Endodermal cell (in vitro differentiated cells): ENCODE results near the gene SPTB. TPM values are rescaled to one million over a fixed set of nuclear protein-coding genes. Genes with fewer than 3 reads are reported as not detected.
A peak's percentile ranks its signal among the peaks of the same experiment; 100 is the strongest.

Experiments used
- DNase-seq: peaks from one replicate; pipeline ENCODE4 v3.0.0-alpha.2; 2017
- H3K27ac ChIP-seq: 2 replicates; pipeline ENCODE4 v1.5.1; 2013; ENCODE audit warnings: mild to moderate bottlenecking, low read depth, low read length, moderate library complexity
- H3K27me3 ChIP-seq: 2 replicates; pipeline ENCODE4 v1.6.1; 2013; ENCODE audit warnings: mild to moderate bottlenecking, low read length, moderate library complexity; ENCODE audit not compliant: insufficient read depth, control insufficient read depth, poor library complexity, severe bottlenecking
- H3K36me3 ChIP-seq: 2 replicates; pipeline ENCODE4 v1.7.0; 2013; ENCODE audit warnings: mild to moderate bottlenecking, low read length, moderate library complexity; ENCODE audit not compliant: control insufficient read depth, insufficient read depth
- H3K4me1 ChIP-seq: one replicate; pipeline ENCODE4 v1.7.0; 2013; ENCODE audit warnings: low read length; ENCODE audit not compliant: control insufficient read depth, insufficient read depth
- H3K4me3 ChIP-seq: 2 replicates; pipeline ENCODE4 v1.5.1; 2013; ENCODE audit warnings: mild to moderate bottlenecking, low read length, moderate library complexity
- H3K9ac ChIP-seq: 2 replicates; pipeline ENCODE4 v1.6.1; 2013; ENCODE audit warnings: mild to moderate bottlenecking, low read length, moderate library complexity; ENCODE audit not compliant: poor library complexity, severe bottlenecking; ENCODE audit errors: extremely low read depth
- H3K9me3 ChIP-seq: 2 replicates; pipeline ENCODE4 v1.6.1; 2013; ENCODE audit warnings: mild to moderate bottlenecking, low read length, moderate library complexity; ENCODE audit not compliant: control insufficient read depth
- H3K27ac Mint-ChIP-seq: 2 replicates; pipeline ENCODE4 v1.8.0; 2020; ENCODE audit warnings: mixed read lengths
- H3K27me3 Mint-ChIP-seq: 2 replicates; pipeline ENCODE4 v1.8.0; 2021; ENCODE audit warnings: mild to moderate bottlenecking, mixed read lengths; ENCODE audit not compliant: insufficient read depth
- H3K36me3 Mint-ChIP-seq: 2 replicates; pipeline ENCODE4 v1.8.0; 2020; ENCODE audit warnings: low read depth, mixed read lengths
- H3K4me1 Mint-ChIP-seq: 2 replicates; pipeline ENCODE4 v1.8.0; 2020; ENCODE audit warnings: mixed read lengths
- H3K4me3 Mint-ChIP-seq: 2 replicates; pipeline ENCODE4 v1.8.0; 2020; ENCODE audit warnings: mild to moderate bottlenecking, moderate library complexity, mixed read lengths
- H3K9me3 Mint-ChIP-seq: 2 replicates; pipeline ENCODE4 v1.8.0; 2020; ENCODE audit warnings: mild to moderate bottlenecking, mixed read lengths
- WGBS, 2 experiments: methylation state at CpG; one replicate each; pipeline versions ENCODE4 v1.1.5 to v1.1.7; 2013; ENCODE audit warnings: missing lambda C conversion rate in 2 of 2, mixed read lengths in 1 of 2; ENCODE audit not compliant: insufficient coverage in 1 of 2, insufficient read length in 1 of 2; 5-methylcytosine and 5-hydroxymethylcytosine counted together
- total RNA-seq, 2 donors: library from RNA; stranded (reverse); fragmentation: NEBNext Ultra II Directional in 1 of 2; extraction: Animal tissue kit (Norgen Biotek cat#: 25700) in 1 of 2; gene quantifications; 2 replicates in 1 of 2; 3 replicates in 1 of 2; pipeline ENCODE4 v1.2.1, GENCODE V29; 2021
- TF ChIP-seq, protein P1 (sequence below): fragments of 200-600 bp; sonication (generic); conservative IDR thresholded peaks from 2 replicates; pipeline ENCODE4 v1.5.0; 2021; ENCODE audit warnings: antibody characterized with exemption, mild to moderate bottlenecking

SPTB gene
- total RNA-seq, 2 donors from 2014 or later = 0.77 to 1.4 TPM

DNA sequence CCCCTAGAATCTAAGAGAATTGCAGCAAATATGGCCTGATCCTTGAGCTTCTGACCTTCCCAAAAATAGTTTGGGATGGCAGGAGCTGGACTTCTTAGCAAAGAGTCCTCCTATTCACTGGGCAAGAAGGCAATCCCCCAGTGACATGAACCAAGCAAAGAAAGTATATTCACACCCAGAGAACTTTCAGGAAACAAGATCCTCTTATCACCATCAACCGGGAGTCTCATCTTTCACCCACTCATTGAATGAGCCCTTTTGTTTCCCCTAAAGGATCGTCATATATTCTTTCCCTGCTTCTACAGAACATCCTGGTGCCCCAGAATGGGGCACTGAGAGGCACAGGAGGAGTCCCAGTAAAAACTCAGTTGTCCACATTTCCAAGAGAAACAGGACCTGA is 19.7 kb downstream of the SPTB start:
- H3K9me3 ChIP-seq = no peaks in the 10 kb centered on the region
- no peaks in the 10 kb centered on the region for H3K36me3 Mint-ChIP-seq
- no peak overlapping the region for H3K4me3 ChIP-seq
- no peaks in the 10 kb centered on the region for H3K27me3 ChIP-seq
- H3K4me1 ChIP-seq = peaks cover 6% of the 10 kb centered on the region
- H3K4me1 Mint-ChIP-seq = peaks cover 28% of the 10 kb centered on the region
- no peak overlapping the region for H3K27ac ChIP-seq
- 33 to 64% methylated on average over 1 to 2 of the region's 2 CpGs for WGBS, 2 experiments
- no peak overlapping the region for H3K27ac Mint-ChIP-seq
- no peak for DNase-seq
- H3K36me3 ChIP-seq = no peaks in the 10 kb centered on the region
- H3K9me3 Mint-ChIP-seq = no peaks in the 10 kb centered on the region
- TF ChIP-seq, protein P1, sequence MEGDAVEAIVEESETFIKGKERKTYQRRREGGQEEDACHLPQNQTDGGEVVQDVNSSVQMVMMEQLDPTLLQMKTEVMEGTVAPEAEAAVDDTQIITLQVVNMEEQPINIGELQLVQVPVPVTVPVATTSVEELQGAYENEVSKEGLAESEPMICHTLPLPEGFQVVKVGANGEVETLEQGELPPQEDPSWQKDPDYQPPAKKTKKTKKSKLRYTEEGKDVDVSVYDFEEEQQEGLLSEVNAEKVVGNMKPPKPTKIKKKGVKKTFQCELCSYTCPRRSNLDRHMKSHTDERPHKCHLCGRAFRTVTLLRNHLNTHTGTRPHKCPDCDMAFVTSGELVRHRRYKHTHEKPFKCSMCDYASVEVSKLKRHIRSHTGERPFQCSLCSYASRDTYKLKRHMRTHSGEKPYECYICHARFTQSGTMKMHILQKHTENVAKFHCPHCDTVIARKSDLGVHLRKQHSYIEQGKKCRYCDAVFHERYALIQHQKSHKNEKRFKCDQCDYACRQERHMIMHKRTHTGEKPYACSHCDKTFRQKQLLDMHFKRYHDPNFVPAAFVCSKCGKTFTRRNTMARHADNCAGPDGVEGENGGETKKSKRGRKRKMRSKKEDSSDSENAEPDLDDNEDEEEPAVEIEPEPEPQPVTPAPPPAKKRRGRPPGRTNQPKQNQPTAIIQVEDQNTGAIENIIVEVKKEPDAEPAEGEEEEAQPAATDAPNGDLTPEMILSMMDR = no peak
- H3K4me3 Mint-ChIP-seq = no peak overlapping the region
- no peak overlapping the region for H3K9ac ChIP-seq
- H3K27me3 Mint-ChIP-seq = peaks cover 2% of the 10 kb centered on the region

GRCh38 chr14:64857979-64858744 is 21.5 kb downstream of the SPTB start:
- no peak overlapping the region for H3K27ac Mint-ChIP-seq
- H3K4me3 ChIP-seq = no peak overlapping the region

DNA sequence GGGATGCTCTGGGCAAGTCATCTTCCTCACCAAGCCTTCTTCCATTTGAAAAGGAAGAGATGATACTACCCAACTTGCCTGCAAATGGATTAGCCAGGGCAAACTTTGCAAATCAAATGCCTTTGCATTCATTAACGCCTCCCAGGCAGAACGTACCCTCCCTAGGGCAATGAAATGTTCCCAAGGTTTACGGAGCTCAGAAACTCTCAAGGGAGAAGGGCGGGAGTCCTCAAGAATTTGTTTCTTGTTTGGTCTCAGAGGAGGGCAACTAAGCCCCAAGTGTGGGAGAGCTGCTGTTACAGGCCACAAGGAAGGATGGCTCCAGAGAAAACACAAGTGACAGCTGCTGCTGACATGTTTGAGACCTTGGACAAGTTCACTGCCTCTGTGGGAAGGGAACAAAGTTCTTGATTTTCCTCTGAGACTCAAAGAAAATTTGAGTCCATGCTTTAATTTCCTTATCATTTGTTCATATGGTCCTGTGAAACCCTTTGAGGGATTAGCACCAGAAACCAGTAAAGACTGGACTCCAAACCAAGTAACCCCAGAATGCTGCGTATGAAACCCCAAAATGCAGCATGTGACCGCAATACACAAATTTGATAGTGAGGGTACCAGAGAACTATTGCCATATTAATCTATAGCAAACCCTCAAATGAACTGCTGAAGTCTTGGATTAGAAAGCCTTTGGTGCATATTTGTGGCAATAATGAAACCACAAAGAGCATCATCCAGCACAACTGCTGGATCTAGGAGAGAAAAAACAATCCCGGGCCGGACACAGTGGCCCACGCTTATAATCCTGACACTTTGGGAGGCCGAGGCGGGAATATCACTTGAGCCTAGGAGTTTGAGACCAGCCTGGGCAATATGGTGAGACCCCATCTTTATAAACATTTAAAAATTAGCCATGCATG is 22.9 kb downstream of the SPTB start:
- peaks cover 25% of the 10 kb centered on the region for H3K4me1 Mint-ChIP-seq
- Histone ChIP-seq H3K27ac (no peak overlapping the region), H3K4me3 (no peak overlapping the region), H3K9ac (no peak overlapping the region), H3K36me3 (no peaks in the 10 kb centered on the region), H3K9me3 (no peaks in the 10 kb centered on the region), H3K4me1 (peaks cover 6% of the 10 kb centered on the region), H3K27me3 (no peaks in the 10 kb centered on the region)
- H3K36me3 Mint-ChIP-seq = no peaks in the 10 kb centered on the region
- no peak overlapping the region for H3K27ac Mint-ChIP-seq
- DNase-seq = peak; percentile 69
- TF ChIP-seq, protein P1 = no peak
- peaks cover 2% of the 10 kb centered on the region for H3K27me3 Mint-ChIP-seq
- 75 to 81% methylated on average over 11 of the region's 11 CpGs for WGBS, 2 experiments
- no peak overlapping the region for H3K4me3 Mint-ChIP-seq
- no peaks in the 10 kb centered on the region for H3K9me3 Mint-ChIP-seq

More at GRCh38 chr14:64857979-64858744, 21.5 kb downstream of the SPTB start:
- peak; percentile 65 for DNase-seq
- H3K4me3 Mint-ChIP-seq = no peak overlapping the region
- no peak overlapping the region for H3K27ac ChIP-seq
- TF ChIP-seq, protein P1 = no peak
- peaks cover 28% of the 10 kb centered on the region for H3K4me1 Mint-ChIP-seq
- no peaks in the 10 kb centered on the region for H3K36me3 Mint-ChIP-seq
- H3K9me3 ChIP-seq = no peaks in the 10 kb centered on the region
- no peak overlapping the region for H3K9ac ChIP-seq
- H3K27me3 ChIP-seq = no peaks in the 10 kb centered on the region
- no peaks in the 10 kb centered on the region for H3K36me3 ChIP-seq
- peaks cover 6% of the 10 kb centered on the region for H3K4me1 ChIP-seq
- H3K27me3 Mint-ChIP-seq = peaks cover 2% of the 10 kb centered on the region
- H3K9me3 Mint-ChIP-seq = no peaks in the 10 kb centered on the region
- 78 to 79% methylated on average over 9 to 11 of the region's 11 CpGs for WGBS, 2 experiments
